Measurements from ENCODE around the gene EMILIN2. TPM values are rescaled to one million over a fixed set of nuclear protein-coding genes. Genes with fewer than 3 reads are reported as not detected.
A peak's percentile ranks its signal among the peaks of the same experiment; 100 is the strongest.

EMILIN2 gene
- total RNA-seq, 1 experiment from 2014 or later: 20.0 TPM

- no peak overlapping the region for H3K27ac ChIP-seq (ENCODE audit: insufficient read length, low read depth, low read length)
- no peak overlapping the region for H4K8ac ChIP-seq (replicated peaks; ENCODE audit: insufficient read length, low read depth, low read length)
- peaks cover 5% of the 10 kb centered on the region for H3K23me2 ChIP-seq (ENCODE audit: insufficient read length, low read depth, low read length, poor library complexity, severe bottlenecking)
- H4K20me1 ChIP-seq (ENCODE audit: control insufficient read depth, insufficient read depth, insufficient read length): no peaks in the 10 kb centered on the region
- H3K36me3 Mint-ChIP-seq (ENCODE audit: insufficient read depth in 1 of 3, low read depth in 3 of 3): peaks cover 8 to 42% (median 27%) of the 10 kb centered on the region in 3 experiments; a peak in 6 of 7 replicates
- H3K56ac ChIP-seq (ENCODE audit: insufficient read length, low read depth, low read length): no peak overlapping the region
- H3K79me1 ChIP-seq (ENCODE audit: insufficient read depth, low read depth, low read length, poor library complexity, severe bottlenecking): no peaks in the 10 kb centered on the region
- TF ChIP-seq, protein P1, sequence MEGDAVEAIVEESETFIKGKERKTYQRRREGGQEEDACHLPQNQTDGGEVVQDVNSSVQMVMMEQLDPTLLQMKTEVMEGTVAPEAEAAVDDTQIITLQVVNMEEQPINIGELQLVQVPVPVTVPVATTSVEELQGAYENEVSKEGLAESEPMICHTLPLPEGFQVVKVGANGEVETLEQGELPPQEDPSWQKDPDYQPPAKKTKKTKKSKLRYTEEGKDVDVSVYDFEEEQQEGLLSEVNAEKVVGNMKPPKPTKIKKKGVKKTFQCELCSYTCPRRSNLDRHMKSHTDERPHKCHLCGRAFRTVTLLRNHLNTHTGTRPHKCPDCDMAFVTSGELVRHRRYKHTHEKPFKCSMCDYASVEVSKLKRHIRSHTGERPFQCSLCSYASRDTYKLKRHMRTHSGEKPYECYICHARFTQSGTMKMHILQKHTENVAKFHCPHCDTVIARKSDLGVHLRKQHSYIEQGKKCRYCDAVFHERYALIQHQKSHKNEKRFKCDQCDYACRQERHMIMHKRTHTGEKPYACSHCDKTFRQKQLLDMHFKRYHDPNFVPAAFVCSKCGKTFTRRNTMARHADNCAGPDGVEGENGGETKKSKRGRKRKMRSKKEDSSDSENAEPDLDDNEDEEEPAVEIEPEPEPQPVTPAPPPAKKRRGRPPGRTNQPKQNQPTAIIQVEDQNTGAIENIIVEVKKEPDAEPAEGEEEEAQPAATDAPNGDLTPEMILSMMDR (conservative IDR thresholded peaks at IDR 0.05): no peak
- no peak for DNase-seq
- H4K91ac ChIP-seq (ENCODE audit: insufficient read length, low read depth, low read length): no peak overlapping the region
- H3K9me3 Mint-ChIP-seq: no peaks in the 10 kb centered on the region
- H3K9me3 ChIP-seq (ENCODE audit: control insufficient read depth, low read depth, low read length): no peaks in the 10 kb centered on the region
- no peak overlapping the region for H3K4ac ChIP-seq (ENCODE audit: low read depth, low read length)
- no peak overlapping the region for H2BK120ac ChIP-seq (ENCODE audit: low read depth, low read length, poor library complexity, severe bottlenecking)
- no peaks in the 10 kb centered on the region for H3K27me3 ChIP-seq (ENCODE audit: insufficient read depth, low read length)
- no peak overlapping the region for H4K5ac ChIP-seq (ENCODE audit: insufficient read length, low read depth, low read length)
- peak overlapping the region; percentile 79 to 81 for H3K4me3 Mint-ChIP-seq
- H3K9ac ChIP-seq (ENCODE audit: extremely low read depth, insufficient read length, low read length): no peak overlapping the region
- H3K14ac ChIP-seq (ENCODE audit: insufficient read depth, low read length): no peak overlapping the region
- no peak overlapping the region for H2AK5ac ChIP-seq (ENCODE audit: insufficient read length, low read length)
- peak overlapping the region; percentile 84 for H3K4me2 ChIP-seq (ENCODE audit: insufficient read depth, insufficient read length, low read length)
- H2BK20ac ChIP-seq (ENCODE audit: low read depth, low read length, poor library complexity, severe bottlenecking): no peak overlapping the region
- H3T11ph ChIP-seq (ENCODE audit: low read length): no peak overlapping the region
- no CpG with 5 or more reads among the region's 5 CpGs for WGBS (ENCODE audit: extremely low coverage, insufficient read length, low lambda C conversion rate)
- H3K27ac Mint-ChIP-seq: no peak overlapping the region
- no peak overlapping the region for H3K18ac ChIP-seq (ENCODE audit: insufficient read length, low read depth, low read length)
- H2BK15ac ChIP-seq (ENCODE audit: low read depth, low read length): no peak overlapping the region
- no peak overlapping the region for H2BK5ac ChIP-seq (ENCODE audit: insufficient read length, low read length)
- no peaks in the 10 kb centered on the region for H3K4me1 ChIP-seq (ENCODE audit: insufficient read depth, low read length)
- H2BK12ac ChIP-seq (ENCODE audit: insufficient read length, low read depth, low read length): no peak overlapping the region
- H3K79me2 ChIP-seq (ENCODE audit: insufficient read depth, low read length): no peaks in the 10 kb centered on the region
- no peak overlapping the region for H3K23ac ChIP-seq (ENCODE audit: insufficient read length, low read depth, low read length)
- peaks cover 6 to 7% of the 10 kb centered on the region in 2 experiments for H3K4me1 Mint-ChIP-seq
- peaks cover 6% of the 10 kb centered on the region; the same call in 1 of the 2 replicates for H3K27me3 Mint-ChIP-seq (ENCODE audit: low read depth)
- H2AFZ ChIP-seq (ENCODE audit: low read length): no peak overlapping the region
These were observed 60.8 kb downstream of the EMILIN2 start for GRCh38 chr18:2907550-2908135.
